ENCODE results near the gene CGN.
"Not testable (repeated sequence)": the region's sequence is repeated elsewhere in the genome, so short reads cannot be mapped to it uniquely, and the experiment has no call there.

- TF ChIP-seq CTCF (IDR thresholded peaks at IDR 0.05; ENCODE audit: low read length); EZH2 (IDR thresholded peaks at IDR 0.05; ENCODE audit: borderline replicate concordance, low read length): not testable (repeated sequence)
Measured at GRCh38 chr1:151522427-151522826, 11.2 kb downstream of the CGN start.
